Heart left ventricle (tissue), 13 donors: ENCODE measurements around the gene WASL.

Source experiments
- CTCF ChIP-seq, 12 donors: fragments of 200-600 bp; sonication (generic) in 4 of 12; IDR thresholded peaks; one replicate each; pipeline versions ENCODE4 v1.5.0 to v1.8.0; 2018 to 2022; ENCODE audit warnings: antibody characterized with exemption in 12 of 12, mild to moderate bottlenecking in 5 of 12
- POLR2A ChIP-seq, 2 donors: fragments of 450-650 bp; IDR thresholded peaks; one replicate each; pipeline ENCODE4 v1.6.1; 2017; ENCODE audit warnings: antibody characterized with exemption in 2 of 2, mild to moderate bottlenecking in 2 of 2, moderate library complexity in 2 of 2
- donor health status: ischemic (EF 13 %, LVEDD 7.1; RV severe dilation, severe dysfunction).
- donor health status: DM: no; HTN: yes; CAD: no.
- donor health status: DM: no; HTN: no; CAD: no.
- donor health status: ischemic (EF 25% LVEDD 6.9; RV normal size, moderate dysfunction).
- donor health status: ischemic (EF 25% LVEDD 5.7; RV mildly dilated, moderate dysfunction).
- donor health status: ischemic (EF 35%, LVEDD 5.7; RV mildly dilated, moderate dysfunction).
- donor health status: nonischemic (EF 11% LVEDD 7.7; RV severe dilation, severe dysfunction).
- donor health status: DM: yes; HTN: yes; CAD: no.
- donor health status: PGD.
- donor health status: ischemic (EF 29% LVEDD 5.4; RV normal size, mild dysfunction).
- donor health status: nonischemic (EF 23%, LVEDD 6.1; RV moderate dilation, normal function).

DNA sequence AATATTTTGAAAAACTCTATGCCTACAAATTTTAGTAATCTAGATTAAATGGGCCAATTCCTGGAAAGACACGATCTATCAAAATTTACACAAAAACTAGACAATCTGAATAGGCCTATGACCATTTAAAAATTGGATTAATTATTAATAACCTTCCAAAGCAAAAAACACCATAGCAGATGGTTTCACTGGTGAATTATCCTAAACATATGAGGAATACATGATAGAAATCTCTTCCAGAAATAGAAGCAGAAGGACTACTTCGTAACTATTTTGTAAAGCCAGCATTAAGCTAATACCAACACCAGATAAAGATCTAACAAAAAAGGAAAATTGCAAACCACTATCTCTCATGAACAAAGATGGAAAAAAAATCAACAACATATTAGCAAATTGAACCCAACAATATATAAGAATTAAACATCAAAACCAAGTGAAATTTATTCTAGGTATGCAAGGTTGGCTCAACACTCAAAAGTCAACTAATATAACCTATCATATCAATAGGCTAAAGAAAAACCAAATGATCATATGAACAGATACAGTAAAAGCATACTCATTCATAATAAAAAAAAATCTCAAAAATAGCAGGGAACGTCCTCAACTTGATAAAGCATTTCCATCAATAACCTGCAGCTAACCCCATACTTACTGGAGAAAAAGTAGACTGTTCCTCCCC lies 16.3 kb downstream of the WASL start:
- TF ChIP-seq CTCF (IDR thresholded peaks at IDR 0.05) (no peak), POLR2A (IDR thresholded peaks at IDR 0.05) (no peak)
